ENCODE data around the gene ACSM3. TPM values are rescaled to one million over a fixed set of nuclear protein-coding genes. Genes with fewer than 3 reads are reported as not detected.

ACSM3 gene
- total and polyA plus RNA-seq, 9 of the 15 experiments (the other 6 are each of a cell fraction or from before 2014, with no cell fraction given) = 112 to 420 (median 182) TPM

DNA sequence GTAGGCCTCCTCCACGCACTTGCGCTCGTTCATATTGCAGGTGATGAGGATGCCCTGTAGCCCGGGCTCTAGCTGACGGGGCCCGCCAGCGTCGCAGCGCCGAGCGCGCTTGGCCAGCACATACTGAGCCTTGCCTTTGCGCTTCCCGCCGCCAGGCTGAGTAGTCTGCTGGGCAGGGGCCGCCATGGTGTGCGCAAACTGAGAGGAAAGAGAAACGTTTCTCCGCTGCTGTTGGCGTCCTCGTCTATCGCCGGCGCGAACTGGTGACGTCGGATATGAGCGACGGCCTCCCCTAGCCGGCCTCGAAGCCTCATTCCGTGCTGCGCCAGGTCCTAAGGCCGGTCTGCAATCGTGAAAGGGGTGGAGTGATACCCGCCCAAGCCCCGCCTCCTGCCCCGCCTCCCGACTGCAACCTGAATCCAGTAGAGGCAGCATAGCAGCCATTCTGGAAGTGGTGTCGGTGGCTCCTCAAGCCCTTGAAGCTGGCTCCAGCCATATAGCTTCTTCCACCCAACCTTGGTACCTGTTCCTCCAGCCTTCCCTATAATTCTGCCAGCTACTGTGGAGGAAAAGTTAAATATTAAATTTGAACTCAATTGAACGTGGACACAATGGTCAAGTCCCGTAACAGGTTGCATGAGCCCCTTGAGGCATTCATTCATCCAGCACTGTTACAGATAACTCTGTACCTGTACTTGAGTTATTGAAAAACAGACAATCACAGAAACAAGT lies 22.1 kb upstream of the ACSM3 start, which contains the start of gene THUMPD1 (continued):
- TF ChIP-seq, protein P1, sequence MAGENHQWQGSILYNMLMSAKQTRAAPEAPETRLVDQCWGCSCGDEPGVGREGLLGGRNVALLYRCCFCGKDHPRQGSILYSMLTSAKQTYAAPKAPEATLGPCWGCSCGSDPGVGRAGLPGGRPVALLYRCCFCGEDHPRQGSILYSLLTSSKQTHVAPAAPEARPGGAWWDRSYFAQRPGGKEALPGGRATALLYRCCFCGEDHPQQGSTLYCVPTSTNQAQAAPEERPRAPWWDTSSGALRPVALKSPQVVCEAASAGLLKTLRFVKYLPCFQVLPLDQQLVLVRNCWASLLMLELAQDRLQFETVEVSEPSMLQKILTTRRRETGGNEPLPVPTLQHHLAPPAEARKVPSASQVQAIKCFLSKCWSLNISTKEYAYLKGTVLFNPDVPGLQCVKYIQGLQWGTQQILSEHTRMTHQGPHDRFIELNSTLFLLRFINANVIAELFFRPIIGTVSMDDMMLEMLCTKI (IDR thresholded peaks at IDR 0.05; ENCODE audit: partially characterized antibody) = no peak
- TF ChIP-seq NCOA1 (IDR thresholded peaks at IDR 0.05; ENCODE audit: low read depth) = no peak; the same call in 1 of the 2 replicates
- TF ChIP-seq KAT8 (IDR thresholded peaks at IDR 0.05; ENCODE audit: low read depth) = no peak
- TF ChIP-seq TFAM (CRISPR knock-in tag; conservative IDR thresholded peaks at IDR 0.05) = no peak
- no peak for TF ChIP-seq MAFG (tag; conservative IDR thresholded peaks at IDR 0.05)
- no peak for TF ChIP-seq FOS (IDR thresholded peaks at IDR 0.05; ENCODE audit: extremely low read depth, insufficient read length)
- no peak for TF ChIP-seq RBM25 (IDR thresholded peaks at IDR 0.05; ENCODE audit: low read depth, low read length, severe bottlenecking)
- no peak for TF ChIP-seq ZNF217 (CRISPR knock-in tag; IDR thresholded peaks at IDR 0.05)
- TF ChIP-seq ZNF76 (CRISPR knock-in tag; IDR thresholded peaks at IDR 0.05; ENCODE audit: borderline replicate concordance) = no peak
- TF ChIP-seq PML (IDR thresholded peaks at IDR 0.05; ENCODE audit: low read length) = peak; percentile 44; the same call in 1 of the 2 replicates
- no peak for TF ChIP-seq PHTF2 (CRISPR knock-in tag; IDR thresholded peaks at IDR 0.05)
- TF ChIP-seq ZSCAN32 (CRISPR knock-in tag; IDR thresholded peaks at IDR 0.05) = no peak
- no peak for TF ChIP-seq KAT2B (IDR thresholded peaks at IDR 0.05; ENCODE audit: low read depth, low read length)
- peak; percentile 97 for TF ChIP-seq PHF8 (IDR thresholded peaks at IDR 0.05; ENCODE audit: borderline replicate concordance, low read length)
- TF ChIP-seq FOXK2 (conservative IDR thresholded peaks at IDR 0.05 in 1 of 2, IDR thresholded peaks at IDR 0.05 in 1 of 2; ENCODE audit: low read depth in 2 of 2) = peak; percentile 82 to 83
- TF ChIP-seq, protein P2, sequence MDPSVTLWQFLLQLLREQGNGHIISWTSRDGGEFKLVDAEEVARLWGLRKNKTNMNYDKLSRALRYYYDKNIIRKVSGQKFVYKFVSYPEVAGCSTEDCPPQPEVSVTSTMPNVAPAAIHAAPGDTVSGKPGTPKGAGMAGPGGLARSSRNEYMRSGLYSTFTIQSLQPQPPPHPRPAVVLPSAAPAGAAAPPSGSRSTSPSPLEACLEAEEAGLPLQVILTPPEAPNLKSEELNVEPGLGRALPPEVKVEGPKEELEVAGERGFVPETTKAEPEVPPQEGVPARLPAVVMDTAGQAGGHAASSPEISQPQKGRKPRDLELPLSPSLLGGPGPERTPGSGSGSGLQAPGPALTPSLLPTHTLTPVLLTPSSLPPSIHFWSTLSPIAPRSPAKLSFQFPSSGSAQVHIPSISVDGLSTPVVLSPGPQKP (CRISPR knock-in tag; IDR thresholded peaks at IDR 0.05) = no peak
- no peak for TF ChIP-seq HOXB6 (CRISPR knock-in tag; IDR thresholded peaks at IDR 0.05; ENCODE audit: borderline replicate concordance)
- TF ChIP-seq SMARCB1 (IDR thresholded peaks at IDR 0.05; ENCODE audit: insufficient read length, low read depth) = no peak
- no peak for TF ChIP-seq HDGF (IDR thresholded peaks at IDR 0.05)
- TF ChIP-seq ARHGAP35 (IDR thresholded peaks at IDR 0.05; ENCODE audit: partially characterized antibody) = no peak
- TF ChIP-seq, protein P3, sequence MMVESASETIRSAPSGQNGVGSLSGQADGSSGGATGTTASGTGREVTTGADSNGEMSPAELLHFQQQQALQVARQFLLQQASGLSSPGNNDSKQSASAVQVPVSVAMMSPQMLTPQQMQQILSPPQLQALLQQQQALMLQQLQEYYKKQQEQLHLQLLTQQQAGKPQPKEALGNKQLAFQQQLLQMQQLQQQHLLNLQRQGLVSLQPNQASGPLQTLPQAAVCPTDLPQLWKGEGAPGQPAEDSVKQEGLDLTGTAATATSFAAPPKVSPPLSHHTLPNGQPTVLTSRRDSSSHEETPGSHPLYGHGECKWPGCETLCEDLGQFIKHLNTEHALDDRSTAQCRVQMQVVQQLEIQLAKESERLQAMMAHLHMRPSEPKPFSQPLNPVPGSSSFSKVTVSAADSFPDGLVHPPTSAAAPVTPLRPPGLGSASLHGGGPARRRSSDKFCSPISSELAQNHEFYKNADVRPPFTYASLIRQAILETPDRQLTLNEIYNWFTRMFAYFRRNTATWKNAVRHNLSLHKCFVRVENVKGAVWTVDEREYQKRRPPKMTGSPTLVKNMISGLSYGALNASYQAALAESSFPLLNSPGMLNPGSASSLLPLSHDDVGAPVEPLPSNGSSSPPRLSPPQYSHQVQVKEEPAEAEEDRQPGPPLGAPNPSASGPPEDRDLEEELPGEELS (CRISPR knock-in tag; IDR thresholded peaks at IDR 0.05; ENCODE audit: borderline replicate concordance) = no peak
- no peak for TF ChIP-seq POLR3G (IDR thresholded peaks at IDR 0.05; ENCODE audit: extremely low read depth, insufficient read length, insufficient replicate concordance)
- peak; percentile 50; the same call in 1 of the 2 replicates for TF ChIP-seq ZNF668 (CRISPR knock-in tag; IDR thresholded peaks at IDR 0.05)
- TF ChIP-seq ZKSCAN1 (IDR thresholded peaks at IDR 0.05; ENCODE audit: low read depth, low read length) = peak; percentile 40; the same call in 1 of the 2 replicates

Data from K562 (cell line).